Measurements from ENCODE around the gene KIAA0753. TPM values are rescaled to one million over a fixed set of nuclear protein-coding genes. Genes with fewer than 3 reads are reported as not detected.

Gene KIAA0753
- total and polyA plus RNA-seq, 2 of the 8 experiments (the other 6 are each of a cell fraction or from before 2014, with no cell fraction given) = 5.0 to 27.1 TPM

GRCh38 chr17:6643451-6644125 is 3.1 kb upstream of the KIAA0753 start:
- H2BK12ac ChIP-seq (ENCODE audit: low read depth, low read length) = no peak overlapping the region
- no peak overlapping the region for H3K4me3 ChIP-seq (ENCODE audit: extremely low read depth in 1 of 4, insufficient read depth in 2 of 4, low read depth in 3 of 4, low read length in 4 of 4)
- H2BK20ac ChIP-seq (ENCODE audit: low read length) = no peak overlapping the region
- WGBS, 2 experiments (ENCODE audit: extremely low coverage in 1 of 2, insufficient coverage in 1 of 2, insufficient read length in 1 of 2, insufficient replicate concordance in 2 of 2, low coverage in 1 of 2, low lambda C conversion rate in 2 of 2, missing lambda C conversion rate in 1 of 2) = 92% methylated on average over 5 of the region's 5 CpGs; no CpG with 5 or more reads in 1 of the 2 experiments
- ChIA-PET POLR2A (ENCODE audit: partially characterized antibody) (no interaction called here), CTCF (ENCODE audit: partially characterized antibody) (interaction anchor here (1.1 kb wide), 1 partner anchor 19 kb away, joined by 3 read pairs; no protein-coding TSS in a partner anchor)
- H4K91ac ChIP-seq (replicated peaks; ENCODE audit: insufficient read length, low read length) = no peak overlapping the region
- no peak overlapping the region for H3K9ac ChIP-seq (replicated peaks in 1 of 4; ENCODE audit: extremely low read depth in 1 of 4, low read depth in 3 of 4, low read length in 3 of 4)
- FAIRE-seq (no peak), DNase-seq (ENCODE audit: low read depth in 1 of 2, low spot score in 2 of 2) (no peak)
- peaks cover 0 to 42% of the 10 kb centered on the region in 2 experiments; a peak in 2 of 4 replicates for H3K79me2 ChIP-seq (ENCODE audit: control insufficient read depth in 1 of 2, insufficient read depth in 2 of 2, low read length in 2 of 2)
- H3K36me3 ChIP-seq (ENCODE audit: control insufficient read depth in 2 of 4, insufficient read depth in 4 of 4, low read length in 3 of 4) = peaks cover 0 to 35% (median 10%) of the 10 kb centered on the region in 4 experiments; a peak in 6 of 8 replicates
- no peak overlapping the region for H3K14ac ChIP-seq (ENCODE audit: insufficient read length)
- no peak overlapping the region for H2BK5ac ChIP-seq (ENCODE audit: low read depth, low read length)
- no peak overlapping the region for H3K18ac ChIP-seq (ENCODE audit: extremely low read depth, low read length)
- no peak overlapping the region for H3K56ac ChIP-seq (replicated peaks; ENCODE audit: insufficient read length, low read depth, low read length)
- no peak overlapping the region for H2BK15ac ChIP-seq (ENCODE audit: low read length)
- H3K4me2 ChIP-seq (ENCODE audit: insufficient read depth in 1 of 2, low read depth in 2 of 2, low read length in 2 of 2) = no peak overlapping the region
- no peak overlapping the region for H3K27ac ChIP-seq (ENCODE audit: low read depth, low read length)
- no peak overlapping the region for H3K23ac ChIP-seq (ENCODE audit: insufficient read length)
- H3K9me3 ChIP-seq (ENCODE audit: insufficient read depth in 2 of 2, low read depth in 1 of 2, low read length in 1 of 2) = no peaks in the 10 kb centered on the region
- TF ChIP-seq TBP (IDR thresholded peaks at IDR 0.05; ENCODE audit: low read depth, low read length) = no peak
- no peak for TF ChIP-seq TAF1 (IDR thresholded peaks at IDR 0.05; ENCODE audit: low read depth, low read length)
- no peak for TF ChIP-seq HDAC2 (IDR thresholded peaks at IDR 0.05; ENCODE audit: borderline replicate concordance in 1 of 2, low read depth in 2 of 2, low read length in 2 of 2)
- no peak for TF ChIP-seq TAF7 (optimal IDR thresholded peaks at IDR 0.05; ENCODE audit: borderline replicate concordance, low read depth, low read length)
- TF ChIP-seq KDM1A (IDR thresholded peaks at IDR 0.05; ENCODE audit: borderline replicate concordance, low read length) = no peak
- TF ChIP-seq EGR1 (IDR thresholded peaks at IDR 0.05; ENCODE audit: borderline replicate concordance, low read depth, low read length) = no peak
- no peak for TF ChIP-seq E2F6 (IDR thresholded peaks at IDR 0.05)
- no peak for TF ChIP-seq CBX5 (IDR thresholded peaks at IDR 0.05; ENCODE audit: low read depth, low read length)
- TF ChIP-seq SIRT6 (IDR thresholded peaks at IDR 0.05; ENCODE audit: low read length) = no peak
- TF ChIP-seq POLR2A (IDR thresholded peaks at IDR 0.05; ENCODE audit: control extremely low read depth in 1 of 2, low read depth in 2 of 2, low read length in 2 of 2) = no peak; a peak in 1 of 3 replicates
- TF ChIP-seq SP2 (IDR thresholded peaks at IDR 0.05; ENCODE audit: low read length) = no peak
- TF ChIP-seq PHF8 (conservative IDR thresholded peaks at IDR 0.05; ENCODE audit: low read depth, low read length) = no peak
- no peak overlapping the region for H2BK120ac ChIP-seq (replicated peaks; ENCODE audit: low read depth, low read length)
- no peak overlapping the region for H2AFZ ChIP-seq (ENCODE audit: low read length)
- H4K8ac ChIP-seq (ENCODE audit: extremely low read depth, insufficient read depth, low read length) = no peak overlapping the region
- no peak overlapping the region for H4K5ac ChIP-seq (ENCODE audit: insufficient read length, low read depth, low read length)
- no peak overlapping the region for H3K4ac ChIP-seq (replicated peaks; ENCODE audit: insufficient read length, low read depth, low read length)
- H4K20me1 ChIP-seq (replicated peaks in 1 of 2; ENCODE audit: control insufficient read depth in 1 of 2, insufficient read depth in 2 of 2, low read length in 2 of 2) = peaks cover under 1 to 9% of the 10 kb centered on the region in 2 experiments
- H2AK5ac ChIP-seq (ENCODE audit: low read depth, low read length) = no peak overlapping the region
- H3K23me2 ChIP-seq (ENCODE audit: low read depth, low read length) = peaks cover 10% of the 10 kb centered on the region
- peaks cover 0 to 10% (median 2%) of the 10 kb centered on the region in 4 experiments; a peak in 4 of 7 replicates for H3K4me1 ChIP-seq (replicated peaks in 1 of 4; ENCODE audit: control insufficient read depth in 3 of 4, insufficient read depth in 4 of 4, low read length in 3 of 4)
- H3K79me1 ChIP-seq (ENCODE audit: low read depth, low read length) = no peaks in the 10 kb centered on the region; the same call in 1 of the 2 replicates
- no peaks in the 10 kb centered on the region for H3K27me3 ChIP-seq (replicated peaks in 1 of 4; ENCODE audit: control insufficient read depth in 3 of 4, extremely low read depth in 1 of 4, insufficient read depth in 3 of 4, low read length in 3 of 4)
